GM10248 (cell line): ENCODE data around the gene CCDC174.

Experiments used
- CTCF ChIA-PET: fragments of 300-600 bp; sonication (Branson Sonifier 250); formaldehyde crosslinking; extraction: SDS; loops from one replicate; lab custom pipeline; 2021; ENCODE audit warnings: antibody characterized with exemption; lab: Yijun Ruan, JAX
- POLR2A ChIA-PET: fragments of 350-650 bp; sonication (Branson Sonifier 250); formaldehyde crosslinking; extraction: SDS; loops from one replicate; lab custom pipeline; 2020; ENCODE audit warnings: antibody characterized with exemption; lab: Yijun Ruan, JAX
- DNase-seq: peaks from one replicate; pipeline ENCODE4 v3.0.0; 2012; ENCODE audit errors: extremely low spot score
- TF ChIP-seq, protein P1 (sequence below): IDR thresholded peaks from 2 replicates; pipeline ENCODE4 v1.5.1; 2012; ENCODE audit warnings: mild to moderate bottlenecking, low read depth; ENCODE audit errors: extremely low read depth, missing control alignments, control extremely low read depth

The CCDC174 gene

DNA sequence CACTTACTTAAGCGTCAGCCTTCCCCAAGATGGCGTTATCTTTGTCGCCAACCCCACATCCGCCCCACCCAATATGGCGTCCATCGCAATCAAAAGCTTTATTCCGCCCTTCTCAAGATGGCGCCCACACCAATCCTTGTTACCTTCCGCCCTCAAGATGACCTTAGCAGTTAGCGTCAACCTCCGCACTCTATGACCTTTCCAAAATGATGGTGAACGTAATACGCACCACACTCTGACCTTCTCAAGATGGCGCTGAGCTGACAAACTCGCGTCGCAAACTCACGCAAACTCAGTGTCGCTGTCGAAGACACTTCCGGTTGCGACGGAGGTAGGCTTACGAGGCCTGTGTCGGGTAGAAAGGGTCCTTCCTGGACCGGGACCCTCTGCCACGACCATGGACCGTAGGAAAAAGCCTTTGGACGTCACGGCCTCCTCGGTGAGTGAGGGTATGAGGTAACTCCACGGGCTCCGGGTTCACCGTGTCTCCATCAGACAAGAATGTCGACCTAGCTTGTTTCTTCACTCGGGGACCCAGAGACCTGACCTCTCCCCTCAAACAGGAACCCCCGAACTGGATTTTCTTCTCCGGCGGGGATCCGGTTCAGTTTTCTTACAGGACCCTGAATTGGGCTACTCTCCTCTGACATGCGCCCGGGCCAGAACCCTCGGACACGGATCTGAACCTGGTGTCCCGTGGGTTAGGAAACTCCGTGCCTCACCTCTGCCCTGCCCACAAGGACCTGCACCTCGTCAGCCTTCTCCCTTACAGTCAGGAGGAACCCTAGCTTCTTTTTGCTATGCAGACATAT lies at the start of gene CCDC174:
TSS of gene CCDC174 (plus strand) at position 323 of the 812 bp plus-strand sequence. CDS start at position 398, 75 bp downstream.
- CTCF ChIA-PET: interaction anchor here (1.0 to 4.8 kb wide), 9 partner anchors 10 to 275 kb away, joined by 3 to 24 read pairs (median 7); no protein-coding TSS in a partner anchor
- POLR2A ChIA-PET: interaction anchor here (0.6 to 1.4 kb wide), 5 partner anchors 31 to 473 kb away, joined by 3 to 8 read pairs (median 4); partner anchors contain the start of genes LSM3 and XPC
- peak; percentile 94 for DNase-seq
- TF ChIP-seq, protein P1, sequence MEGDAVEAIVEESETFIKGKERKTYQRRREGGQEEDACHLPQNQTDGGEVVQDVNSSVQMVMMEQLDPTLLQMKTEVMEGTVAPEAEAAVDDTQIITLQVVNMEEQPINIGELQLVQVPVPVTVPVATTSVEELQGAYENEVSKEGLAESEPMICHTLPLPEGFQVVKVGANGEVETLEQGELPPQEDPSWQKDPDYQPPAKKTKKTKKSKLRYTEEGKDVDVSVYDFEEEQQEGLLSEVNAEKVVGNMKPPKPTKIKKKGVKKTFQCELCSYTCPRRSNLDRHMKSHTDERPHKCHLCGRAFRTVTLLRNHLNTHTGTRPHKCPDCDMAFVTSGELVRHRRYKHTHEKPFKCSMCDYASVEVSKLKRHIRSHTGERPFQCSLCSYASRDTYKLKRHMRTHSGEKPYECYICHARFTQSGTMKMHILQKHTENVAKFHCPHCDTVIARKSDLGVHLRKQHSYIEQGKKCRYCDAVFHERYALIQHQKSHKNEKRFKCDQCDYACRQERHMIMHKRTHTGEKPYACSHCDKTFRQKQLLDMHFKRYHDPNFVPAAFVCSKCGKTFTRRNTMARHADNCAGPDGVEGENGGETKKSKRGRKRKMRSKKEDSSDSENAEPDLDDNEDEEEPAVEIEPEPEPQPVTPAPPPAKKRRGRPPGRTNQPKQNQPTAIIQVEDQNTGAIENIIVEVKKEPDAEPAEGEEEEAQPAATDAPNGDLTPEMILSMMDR: no peak

DNA sequence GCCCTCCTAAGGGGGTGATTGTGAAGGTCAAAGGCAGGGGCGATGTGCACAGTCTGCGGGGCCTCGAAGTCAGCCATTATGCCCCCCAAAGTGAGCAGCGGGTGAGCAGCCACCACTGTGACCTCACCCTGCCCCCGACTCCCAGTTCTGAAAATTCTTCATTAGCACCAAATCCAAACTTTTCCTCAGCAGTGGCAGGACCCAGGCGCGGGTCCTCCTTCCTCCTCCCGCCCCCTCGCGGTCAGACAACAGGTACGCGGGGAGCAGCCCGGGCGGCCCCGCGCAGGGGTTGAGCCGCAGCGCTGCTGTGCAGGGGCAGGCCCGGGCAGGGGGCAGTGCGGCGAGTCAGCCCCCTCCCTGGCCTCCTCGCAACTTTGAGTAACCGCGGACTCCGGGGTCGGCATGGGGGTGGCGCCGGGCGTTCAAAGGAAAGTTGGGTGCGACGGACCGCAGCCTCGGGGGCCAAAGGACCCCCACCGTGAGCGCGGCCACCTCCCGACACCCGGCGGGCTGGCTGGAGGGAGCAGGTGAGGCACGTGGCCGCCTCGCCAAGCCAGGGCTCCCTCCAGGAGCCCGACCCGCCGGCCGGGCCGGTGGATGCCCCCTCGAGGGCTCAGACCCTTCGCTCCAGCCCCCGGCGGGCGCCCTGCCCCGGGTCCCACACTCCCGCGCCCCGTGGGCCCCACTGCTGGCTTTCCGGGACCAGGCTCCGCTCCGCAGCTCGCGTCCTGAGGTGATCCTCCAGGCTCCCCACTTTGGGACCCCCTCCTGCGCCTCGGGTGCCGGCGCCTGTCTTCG lies 49.4 kb upstream of the CCDC174 start:
- POLR2A ChIA-PET: no interaction called here
- TF ChIP-seq, protein P1: no peak
- no peak for DNase-seq
- CTCF ChIA-PET: no interaction called here

DNA sequence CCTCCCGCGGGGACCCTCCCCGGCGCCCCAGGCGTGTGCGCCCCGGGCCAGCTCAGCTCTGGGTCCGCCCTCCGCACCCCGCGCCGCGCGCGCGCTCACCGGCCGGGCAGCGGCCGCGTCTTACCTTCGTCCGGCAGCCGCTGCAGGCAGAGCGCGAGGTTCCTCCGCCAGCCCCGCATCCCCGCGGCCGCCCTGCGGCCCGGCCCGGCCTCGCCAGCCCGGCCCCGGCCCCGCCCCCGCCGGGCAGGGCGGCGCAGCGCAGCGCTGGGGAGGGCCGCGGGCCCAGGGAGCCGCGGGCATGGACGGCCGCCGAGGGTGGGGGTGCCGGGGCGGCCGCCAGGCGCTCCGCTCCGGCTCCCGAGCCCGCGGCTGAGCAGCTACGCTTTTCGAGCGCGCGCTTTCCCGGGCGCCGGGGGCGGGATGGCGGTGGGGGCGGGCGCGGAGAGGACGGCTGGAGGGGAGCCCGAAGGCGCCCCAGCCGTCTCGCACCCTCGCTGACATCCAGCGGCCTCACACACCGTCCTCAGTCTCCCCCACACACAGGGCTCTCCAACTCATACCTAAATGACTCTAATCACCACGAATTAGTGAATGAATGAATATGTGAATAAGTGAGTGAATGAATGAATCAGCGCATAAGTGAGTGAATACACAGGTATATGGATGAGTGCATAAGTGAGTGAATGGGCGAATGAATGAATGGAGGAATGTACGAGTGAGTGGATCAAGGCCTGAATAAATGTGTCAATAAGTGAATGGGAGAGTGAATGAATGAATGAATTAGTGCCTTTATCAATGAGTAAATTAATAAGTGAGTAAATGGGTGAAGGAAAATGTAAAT lies 48.5 kb upstream of the CCDC174 start:
- ChIA-PET CTCF (interaction anchor here (1.7 to 2.0 kb wide), 2 partner anchors 22 to 178 kb away, joined by 4 read pairs; no protein-coding TSS in a partner anchor), POLR2A (no interaction called here)
- no peak for DNase-seq
- TF ChIP-seq, protein P1: no peak

DNA sequence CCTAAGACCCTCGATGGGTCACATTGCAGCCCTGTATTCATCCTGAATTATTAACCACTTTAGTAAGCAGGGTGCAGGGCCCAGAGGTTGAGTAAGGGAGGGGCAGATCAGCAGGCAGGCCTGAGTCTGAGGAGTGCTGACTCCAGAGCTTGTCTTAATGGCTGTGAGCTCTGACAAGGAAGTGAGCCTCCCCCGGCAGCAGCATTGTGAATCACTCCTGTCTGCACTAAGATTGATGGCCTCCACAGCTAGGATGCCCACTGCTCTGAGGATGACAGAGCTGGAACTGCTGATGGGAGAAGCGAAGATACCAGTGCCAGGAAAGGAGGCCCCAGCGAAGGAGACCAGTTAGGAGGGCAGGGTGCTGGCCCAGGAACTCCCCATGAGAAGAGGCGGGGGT lies 46.5 kb upstream of the CCDC174 start:
- ChIA-PET CTCF (interaction anchor here (1.2 to 2.0 kb wide), 4 partner anchors 9 to 316 kb away, joined by 3 to 5 read pairs (median 4); no protein-coding TSS in a partner anchor), POLR2A (no interaction called here)
- TF ChIP-seq, protein P1: no peak
- DNase-seq: no peak

DNA sequence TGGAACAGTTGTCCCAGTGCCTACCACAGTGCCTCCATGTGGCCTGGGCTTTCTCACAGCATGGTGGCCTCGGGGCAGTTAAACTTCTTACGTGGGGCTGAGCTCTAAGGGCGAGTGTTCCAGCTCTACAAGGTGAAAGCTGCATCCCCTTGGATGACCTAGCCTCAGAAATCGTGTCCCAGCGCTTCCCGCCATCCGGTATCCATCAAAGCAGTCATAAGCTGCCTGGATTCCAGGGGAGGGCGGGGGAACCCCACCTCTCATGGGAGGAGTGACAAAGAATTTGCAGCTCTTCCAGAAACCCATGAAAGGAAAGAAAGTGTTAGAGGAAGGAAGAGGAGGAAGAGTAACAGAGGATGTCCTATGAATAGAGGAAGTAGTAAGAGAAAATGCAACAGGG lies 45.8 kb upstream of the CCDC174 start:
- ChIA-PET CTCF (interaction anchor here (1.2 to 1.8 kb wide), 3 partner anchors 10 to 316 kb away, joined by 3 to 5 read pairs (median 4); no protein-coding TSS in a partner anchor), POLR2A (no interaction called here)
- TF ChIP-seq, protein P1: no peak
- no peak for DNase-seq
